A549 (cell line): ENCODE measurements around the gene OPN5. TPM values are rescaled to one million over a fixed set of nuclear protein-coding genes. Genes with fewer than 3 reads are reported as not detected.

Source experiments
- ATAC-seq, 2 experiments: fragments of 200-7000 bp in 1 of 2; fragments of >200 bp in 1 of 2; cut with Nextera tagmentation in 1 of 2; cut with Tn5 transposase in 1 of 2; 3 replicates each; pipeline versions ENCODE4 v1.8.0 to v1.9.1; 2018 to 2020; ENCODE audit warnings: mild to moderate bottlenecking in 1 of 2, moderate library complexity in 1 of 2
- CTCF ChIA-PET: fragments of 300-600 bp; sonication (Branson Sonifier 250); formaldehyde crosslinking; extraction: SDS; loops from one replicate; lab custom pipeline; 2021; ENCODE audit warnings: antibody characterized with exemption, inconsistent platforms; lab: Yijun Ruan, JAX
- POLR2A ChIA-PET: fragments of 350-600 bp; formaldehyde crosslinking; extraction: SDS; loops from one replicate; lab custom pipeline; 2021; ENCODE audit warnings: antibody characterized with exemption, inconsistent platforms; lab: Yijun Ruan, JAX
- DNase-seq, 2 experiments: peaks; one replicate each; pipeline versions ENCODE4 v3.0.0 to v3.0.0-alpha.2; 2011 to 2016; ENCODE audit warnings: low read depth in 1 of 2, low spot score in 1 of 2
- FAIRE-seq: peaks from 2 replicates; lab custom pipeline; 2011; peaks lifted over from hg19 to GRCh38; lab: Jason Lieb, UNC
- H3K27ac ChIP-seq, 2 experiments: fragments of >200 bp; sonication (Bioruptor Twin); formaldehyde crosslinking; 3 replicates each; pipeline ENCODE4 v1.5.1; 2016 to 2017
- H3K4me1 ChIP-seq: fragments of >200 bp; sonication (Bioruptor Twin); formaldehyde crosslinking; 3 replicates; pipeline ENCODE4 v1.6.1; 2016
- H3K4me2 ChIP-seq: fragments of >200 bp; sonication (Bioruptor Twin); formaldehyde crosslinking; 3 replicates; pipeline ENCODE4 v1.6.1; 2016
- H3K4me3 ChIP-seq: fragments of >200 bp; sonication (Bioruptor Twin); formaldehyde crosslinking; 3 replicates; pipeline ENCODE4 v1.5.1; 2016
- H3K9me3 ChIP-seq: fragments of >200 bp; sonication (Bioruptor Twin); formaldehyde crosslinking; 3 replicates; pipeline ENCODE4 v1.6.1; 2016
- CBX2 ChIP-seq: fragments of 200-600 bp; sonication (generic); IDR thresholded peaks from 2 replicates; pipeline ENCODE4 v1.6.1; 2016; ENCODE audit warnings: low read depth, mild to moderate bottlenecking, borderline replicate concordance
- CEBPB ChIP-seq, 2 experiments: fragments of >200 bp in 1 of 2; sonication (Bioruptor Twin) in 1 of 2; formaldehyde crosslinking in 1 of 2; IDR thresholded peaks; 2 replicates each; pipeline ENCODE4 v1.6.1; 2012 to 2016
- CTCF ChIP-seq: fragments of >200 bp; sonication (Bioruptor Twin); formaldehyde crosslinking; IDR thresholded peaks from 3 replicates; pipeline ENCODE4 v1.5.1; 2016
- HEYL ChIP-seq: fragments of 250-450 bp; sonication (Bioruptor Pico); IDR thresholded peaks from 2 replicates; pipeline ENCODE4 v1.8.0; 2021; ENCODE audit warnings: mild to moderate bottlenecking, moderate library complexity
- MAX ChIP-seq: IDR thresholded peaks from 2 replicates; pipeline ENCODE4 v1.6.1; 2012
- POLR2AphosphoS2 ChIP-seq: conservative IDR thresholded peaks from 2 replicates; pipeline ENCODE4 v1.6.1; 2012; ENCODE audit warnings: low read length, improper control_type of control experiment, inconsistent platforms
- RAD21 ChIP-seq, 2 experiments: fragments of >200 bp in 1 of 2; sonication (Bioruptor Twin) in 1 of 2; formaldehyde crosslinking in 1 of 2; IDR thresholded peaks in 1 of 2; conservative IDR thresholded peaks in 1 of 2; 2 replicates in 1 of 2; 3 replicates in 1 of 2; pipeline ENCODE4 v1.6.1; 2012 to 2018; ENCODE audit warnings: inconsistent platforms in 1 of 2
- RARB ChIP-seq: fragments of 250-450 bp; sonication (Bioruptor Pico); IDR thresholded peaks from 2 replicates; pipeline ENCODE4 v1.8.0; 2021; ENCODE audit warnings: mild to moderate bottlenecking, moderate library complexity
- REST ChIP-seq: fragments of 200-600 bp; sonication (generic); IDR thresholded peaks from 2 replicates; pipeline ENCODE4 v1.6.1; 2016; ENCODE audit warnings: antibody characterized with exemption, mild to moderate bottlenecking, moderate library complexity
- SMC3 ChIP-seq: fragments of >200 bp; sonication (Bioruptor Twin); formaldehyde crosslinking; IDR thresholded peaks from 3 replicates; pipeline ENCODE4 v1.6.1; 2018; ENCODE audit warnings: inconsistent platforms
- ZFP36 ChIP-seq: fragments of 450-650 bp; IDR thresholded peaks from 2 replicates; pipeline ENCODE4 v1.6.1; 2014; ENCODE audit warnings: borderline replicate concordance; ENCODE audit not compliant: partially characterized antibody
- ZNF302 ChIP-seq: fragments of 250-450 bp; sonication (Bioruptor Pico); IDR thresholded peaks from 2 replicates; pipeline ENCODE4 v1.9.0; 2021; ENCODE audit warnings: inconsistent platforms, mild to moderate bottlenecking, moderate library complexity
- WGBS: methylation state at CpG from one replicate; pipeline ENCODE4 v1.1.6; 2017; ENCODE audit errors: missing lambda C conversion rate; 5-methylcytosine and 5-hydroxymethylcytosine counted together
- polyA plus RNA-seq, 4 experiments: library from polyadenylated mRNA; depleted of rRNA in 3 of 4; stranded (reverse); fragments of >200 nt; fragmentation: RNase III in 1 of 4; extraction: RNeasy Plus Mini Kit Qiagen cat#74134 plus additional on column Dnase treatment in 1 of 4; gene quantifications; 2 replicates in 3 of 4; 3 replicates in 1 of 4; pipeline ENCODE4 v1.2.3, GENCODE V29; 2011 to 2017

The OPN5 gene
- polyA plus RNA-seq, 2 of the 4 experiments (the other 2 are of a cell fraction) = not detected

DNA sequence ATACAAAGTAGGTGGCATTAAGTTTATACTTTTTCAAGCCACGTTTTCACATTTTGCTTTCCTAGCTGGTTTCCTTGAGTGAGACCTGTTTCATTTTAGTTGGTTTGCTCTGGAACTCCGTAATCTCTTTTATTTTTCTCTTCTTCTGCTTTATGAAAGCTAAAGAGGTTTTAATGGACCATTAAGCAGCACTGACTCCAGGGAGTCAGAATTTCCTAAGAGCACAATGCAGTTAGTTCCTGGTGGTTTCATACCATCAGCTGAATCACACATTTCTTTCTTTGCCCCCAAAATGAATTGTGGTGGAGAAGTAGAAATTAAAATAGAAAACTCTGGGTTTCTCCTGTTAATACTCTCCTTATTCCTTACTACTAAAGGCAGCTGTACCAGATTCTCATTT, 3.4 kb downstream of the OPN5 start:
- H3K4me2 ChIP-seq = no peak overlapping the region
- CTCF ChIA-PET = interaction anchor here (0.9 to 1.1 kb wide), 3 partner anchors 51 to 1625 kb away, joined by 3 to 4 read pairs (median 3); no protein-coding TSS in a partner anchor
- POLR2A ChIA-PET = no interaction called here
- ATAC-seq (no peak), FAIRE-seq (no peak), DNase-seq (no peak)
- no peak overlapping the region for H3K4me3 ChIP-seq
- H3K27ac ChIP-seq = no peak overlapping the region
- no peak for TF ChIP-seq REST
- no peak for TF ChIP-seq CBX2
- no peak for TF ChIP-seq CEBPB (IDR thresholded peaks at IDR 0.05)
- no peak for TF ChIP-seq MAX
- TF ChIP-seq CTCF = no peak
- TF ChIP-seq ZNF302 (CRISPR knock-in tag) = no peak
- no peak for TF ChIP-seq HEYL (CRISPR knock-in tag)
- TF ChIP-seq POLR2AphosphoS2 = no peak
- no peak for TF ChIP-seq ZFP36
- TF ChIP-seq RARB (CRISPR knock-in tag) = no peak
- 36% methylated on average over 2 of the region's 2 CpGs for WGBS
- H3K9me3 ChIP-seq = no peaks in the 10 kb centered on the region
- no peaks in the 10 kb centered on the region; the same call in 2 of the 3 replicates for H3K4me1 ChIP-seq

- ChIA-PET POLR2A (no interaction called here), CTCF (interaction anchor here (0.7 to 3.3 kb wide), 24 partner anchors 9 to 1744 kb away, joined by 3 to 27 read pairs (median 4); no protein-coding TSS in a partner anchor)
- no peak overlapping the region for H3K27ac ChIP-seq
- no peaks in the 10 kb centered on the region; the same call in 2 of the 3 replicates for H3K4me1 ChIP-seq
- FAIRE-seq (no peak), DNase-seq (peak; percentile 47 to 59), ATAC-seq (peak; percentile 80 to 92)
- H3K4me3 ChIP-seq = no peak overlapping the region
- WGBS = 16% methylated on average over 17 of the region's 20 CpGs
- TF ChIP-seq SMC3 = peak; percentile 87
- peak; percentile 87 for TF ChIP-seq CTCF
- TF ChIP-seq RAD21 (conservative IDR thresholded peaks at IDR 0.05 in 1 of 2, IDR thresholded peaks at IDR 0.05 in 1 of 2) = peak; percentile 92 to 93
- no peak for TF ChIP-seq ZFP36
- H3K4me2 ChIP-seq = peak overlapping the region; percentile 67
- H3K9me3 ChIP-seq = no peaks in the 10 kb centered on the region
These were observed 6.0 kb downstream of the OPN5 start for GRCh38 chr6:47787620-47788497.
